CD4-positive, CD25-positive, alpha-beta regulatory T cell (primary cell): Measurements from ENCODE around the gene PIM3. TPM values are rescaled to one million over a fixed set of nuclear protein-coding genes. Genes with fewer than 3 reads are reported as not detected.

Experiments used
- ATAC-seq, 2 donors: fragments of 150-1000 bp; cut with Tn5 transposase; one replicate each; pipeline ENCODE4 v1.10.0; 2021; ENCODE audit warnings: low read depth in 2 of 2, moderate number of reproducible peaks in 2 of 2, moderate library complexity in 1 of 2
- DNase-seq, 3 donors: peaks; one replicate each; pipeline versions ENCODE4 v3.0.0 to v3.0.0-alpha.2; 2012 to 2022; ENCODE audit warnings: mixed read lengths in 1 of 3
- H3K27ac ChIP-seq: one replicate; pipeline ENCODE4 v1.7.0; 2013; ENCODE audit warnings: mild to moderate bottlenecking, low read length; ENCODE audit not compliant: insufficient read depth, poor library complexity, severe bottlenecking
- H3K27me3 ChIP-seq: one replicate; pipeline ENCODE4 v1.7.0; 2013; ENCODE audit warnings: low read length; ENCODE audit not compliant: control insufficient read depth, insufficient read depth
- H3K36me3 ChIP-seq: one replicate; pipeline ENCODE4 v1.7.0; 2013; ENCODE audit warnings: mild to moderate bottlenecking, low read length, moderate library complexity; ENCODE audit not compliant: control insufficient read depth, insufficient read depth
- H3K4me1 ChIP-seq: 2 replicates; pipeline ENCODE4 v1.7.0; 2013; ENCODE audit warnings: mild to moderate bottlenecking, low read length; ENCODE audit not compliant: insufficient read depth, control insufficient read depth, poor library complexity, severe bottlenecking
- H3K4me3 ChIP-seq: one replicate; pipeline ENCODE4 v1.7.0; 2013; ENCODE audit warnings: low read depth, mild to moderate bottlenecking, low read length, moderate library complexity
- H3K9me3 ChIP-seq, 2 experiments: 1 replicate in 1 of 2; 2 replicates in 1 of 2; pipeline ENCODE4 v1.7.0; 2013; ENCODE audit warnings: low read length in 2 of 2, mild to moderate bottlenecking in 1 of 2, moderate library complexity in 1 of 2; ENCODE audit not compliant: control insufficient read depth in 2 of 2
- H3K27ac Mint-ChIP-seq, 3 donors: one replicate each; pipeline ENCODE4 v1.8.0; 2020 to 2022; ENCODE audit warnings: mild to moderate bottlenecking in 3 of 3, mixed read lengths in 3 of 3, moderate library complexity in 2 of 3
- H3K27me3 Mint-ChIP-seq: one replicate; pipeline ENCODE4 v1.8.0; 2022; ENCODE audit warnings: mild to moderate bottlenecking, mixed read lengths
- H3K36me3 Mint-ChIP-seq: one replicate; pipeline ENCODE4 v1.8.0; 2020; ENCODE audit warnings: mixed read lengths
- H3K4me1 Mint-ChIP-seq, 4 donors: one replicate each; pipeline ENCODE4 v1.8.0; 2020 to 2022; ENCODE audit warnings: mixed read lengths in 4 of 4, mild to moderate bottlenecking in 1 of 4
- H3K4me3 Mint-ChIP-seq, 4 donors: one replicate each; pipeline ENCODE4 v1.8.0; 2020 to 2022; ENCODE audit warnings: mild to moderate bottlenecking in 4 of 4, mixed read lengths in 4 of 4, moderate library complexity in 3 of 4
- H3K9me3 Mint-ChIP-seq, 7 donors: one replicate each; pipeline ENCODE4 v1.8.0; 2020 to 2022; ENCODE audit warnings: mixed read lengths in 7 of 7, mild to moderate bottlenecking in 3 of 7, moderate library complexity in 2 of 7
- polyA plus RNA-seq, 4 donors: library from polyadenylated mRNA; unstranded; fragments of 300-500 nt; fragmentation: Illumina TruSeq; gene quantifications; one replicate each; pipeline ENCODE4 v1.2.3, GENCODE V29; 2021
- total RNA-seq: library from RNA; stranded (reverse); gene quantifications from one replicate; pipeline ENCODE4 v1.2.3, GENCODE V29; 2022

Gene PIM3
- total and polyA plus RNA-seq, 5 donors from 2014 or later = 34.0 to 294 (median 41.3) TPM

GRCh38 chr22:49923445-49923844 is 37.1 kb upstream of the PIM3 start:
- Histone ChIP-seq H3K27ac (peak overlapping the region; percentile 30), H3K27me3 (no peaks in the 10 kb centered on the region), H3K36me3 (peaks cover 3% of the 10 kb centered on the region), H3K9me3 (no peaks in the 10 kb centered on the region), H3K4me3 (no peak overlapping the region), H3K4me1 (peaks cover 27% of the 10 kb centered on the region)
- Mint-ChIP-seq H3K27me3 (no peaks in the 10 kb centered on the region), H3K4me3 (peak overlapping the region in 2 of 4 donors; percentile 80 to 81), H3K36me3 (peaks cover 7% of the 10 kb centered on the region), H3K9me3 (no peaks in the 10 kb centered on the region), H3K27ac (peak overlapping the region; percentile 23 to 64 (median 59)), H3K4me1 (peaks cover 9 to 39% (median 28%) of the 10 kb centered on the region in 4 donors)
- DNase-seq (peak in 1 of 3 donors; percentile 53), ATAC-seq (no peak)

- Histone ChIP-seq H3K36me3 (peaks cover 3% of the 10 kb centered on the region), H3K9me3 (no peaks in the 10 kb centered on the region), H3K4me1 (peaks cover 25% of the 10 kb centered on the region), H3K27me3 (no peaks in the 10 kb centered on the region), H3K4me3 (no peak overlapping the region), H3K27ac (peak overlapping the region; percentile 30)
- Mint-ChIP-seq H3K4me3 (peak overlapping the region in 3 of 4 donors; percentile 43 to 80 (median 54)), H3K36me3 (peaks cover 7% of the 10 kb centered on the region), H3K9me3 (no peaks in the 10 kb centered on the region), H3K27ac (peak overlapping the region in 1 of 3 donors; percentile 64), H3K27me3 (no peaks in the 10 kb centered on the region), H3K4me1 (peaks cover 9 to 39% (median 28%) of the 10 kb centered on the region in 4 donors)
- ATAC-seq (no peak), DNase-seq (no peak)
Measured at GRCh38 chr22:49924113-49924833, 36.3 kb upstream of the PIM3 start.

GRCh38 chr22:49925525-49926128 is 34.9 kb upstream of the PIM3 start:
- DNase-seq (peak; percentile 72 to 89 (median 77)), ATAC-seq (peak; percentile 78 to 80)
- Histone ChIP-seq H3K4me3 (peak overlapping the region; percentile 73), H3K36me3 (no peaks in the 10 kb centered on the region), H3K4me1 (peaks cover 33% of the 10 kb centered on the region), H3K27ac (peak overlapping the region; percentile 94), H3K27me3 (no peaks in the 10 kb centered on the region), H3K9me3 (no peaks in the 10 kb centered on the region)
- peak overlapping the region; percentile 96 to 99 (median 98) for H3K27ac Mint-ChIP-seq
- no peaks in the 10 kb centered on the region for H3K27me3 Mint-ChIP-seq
- H3K36me3 Mint-ChIP-seq = peaks cover 7% of the 10 kb centered on the region
- peak overlapping the region; percentile 83 to 91 (median 86) for H3K4me3 Mint-ChIP-seq
- H3K4me1 Mint-ChIP-seq = peaks cover 9 to 35% (median 22%) of the 10 kb centered on the region in 4 donors
- no peaks in the 10 kb centered on the region for H3K9me3 Mint-ChIP-seq

- H3K9me3 Mint-ChIP-seq = no peaks in the 10 kb centered on the region
- H3K36me3 Mint-ChIP-seq = peaks cover 7% of the 10 kb centered on the region
- H3K4me3 Mint-ChIP-seq = peak overlapping the region; percentile 33 to 77 (median 54)
- Histone ChIP-seq H3K27me3 (no peaks in the 10 kb centered on the region), H3K36me3 (no peaks in the 10 kb centered on the region), H3K9me3 (no peaks in the 10 kb centered on the region), H3K27ac (no peak overlapping the region), H3K4me1 (peaks cover 46% of the 10 kb centered on the region), H3K4me3 (no peak overlapping the region)
- DNase-seq = no peak
- peak overlapping the region; percentile 20 to 92 (median 83) for H3K27ac Mint-ChIP-seq
- H3K27me3 Mint-ChIP-seq = no peaks in the 10 kb centered on the region
- ATAC-seq = no peak
- peaks cover 14 to 42% (median 25%) of the 10 kb centered on the region in 4 donors for H3K4me1 Mint-ChIP-seq
Measured at GRCh38 chr22:49926916-49927315, 33.7 kb upstream of the PIM3 start.

- H3K9me3 Mint-ChIP-seq = no peaks in the 10 kb centered on the region
- no peak overlapping the region for H3K27ac ChIP-seq
- H3K27ac Mint-ChIP-seq = peak overlapping the region; percentile 20 to 92 (median 83)
- H3K4me3 Mint-ChIP-seq = peak overlapping the region in 2 of 4 donors; percentile 54 to 77
- no peaks in the 10 kb centered on the region for H3K27me3 Mint-ChIP-seq
- H3K36me3 Mint-ChIP-seq = peaks cover 7% of the 10 kb centered on the region
- H3K4me1 Mint-ChIP-seq = peaks cover 14 to 47% (median 25%) of the 10 kb centered on the region in 4 donors
- H3K9me3 ChIP-seq = no peaks in the 10 kb centered on the region
- no peaks in the 10 kb centered on the region for H3K36me3 ChIP-seq
- ATAC-seq (no peak), DNase-seq (no peak)
- H3K4me1 ChIP-seq = peaks cover 47% of the 10 kb centered on the region
- no peak overlapping the region for H3K4me3 ChIP-seq
- H3K27me3 ChIP-seq = no peaks in the 10 kb centered on the region
Measured at GRCh38 chr22:49927483-49928184, 32.9 kb upstream of the PIM3 start.

GRCh38 chr22:49928185-49928495 is 32.4 kb upstream of the PIM3 start:
- Histone ChIP-seq H3K4me1 (peaks cover 49% of the 10 kb centered on the region), H3K9me3 (no peaks in the 10 kb centered on the region), H3K4me3 (no peak overlapping the region), H3K27ac (no peak overlapping the region), H3K36me3 (no peaks in the 10 kb centered on the region), H3K27me3 (no peaks in the 10 kb centered on the region)
- H3K27ac Mint-ChIP-seq = peak overlapping the region in 1 of 3 donors; percentile 36
- ATAC-seq (no peak), DNase-seq (no peak)
- H3K36me3 Mint-ChIP-seq = peaks cover 7% of the 10 kb centered on the region
- H3K4me1 Mint-ChIP-seq = peaks cover 14 to 52% (median 29%) of the 10 kb centered on the region in 4 donors
- no peaks in the 10 kb centered on the region for H3K9me3 Mint-ChIP-seq
- H3K27me3 Mint-ChIP-seq = no peaks in the 10 kb centered on the region
- no peak overlapping the region for H3K4me3 Mint-ChIP-seq

- Histone ChIP-seq H3K27ac (no peak overlapping the region), H3K27me3 (no peaks in the 10 kb centered on the region), H3K9me3 (no peaks in the 10 kb centered on the region), H3K36me3 (no peaks in the 10 kb centered on the region), H3K4me1 (peaks cover 54% of the 10 kb centered on the region), H3K4me3 (no peak overlapping the region)
- H3K27ac Mint-ChIP-seq = no peak overlapping the region
- ATAC-seq = no peak
- no peaks in the 10 kb centered on the region for H3K27me3 Mint-ChIP-seq
- no peak for DNase-seq
- peaks cover 7% of the 10 kb centered on the region for H3K36me3 Mint-ChIP-seq
- peaks cover 10 to 56% (median 34%) of the 10 kb centered on the region in 4 donors for H3K4me1 Mint-ChIP-seq
- no peaks in the 10 kb centered on the region for H3K9me3 Mint-ChIP-seq
- H3K4me3 Mint-ChIP-seq = peak overlapping the region in 1 of 4 donors; percentile 35
Measured at GRCh38 chr22:49928555-49929210, 31.9 kb upstream of the PIM3 start.
